ENCODE data around the gene OR4M1. TPM values are rescaled to one million over a fixed set of nuclear protein-coding genes. Genes with fewer than 3 reads are reported as not detected.

The OR4M1 gene
- total and polyA plus RNA-seq, 10 of the 15 experiments (the other 5 are each of a cell fraction or from before 2014, with no cell fraction given), result not detected

DNA sequence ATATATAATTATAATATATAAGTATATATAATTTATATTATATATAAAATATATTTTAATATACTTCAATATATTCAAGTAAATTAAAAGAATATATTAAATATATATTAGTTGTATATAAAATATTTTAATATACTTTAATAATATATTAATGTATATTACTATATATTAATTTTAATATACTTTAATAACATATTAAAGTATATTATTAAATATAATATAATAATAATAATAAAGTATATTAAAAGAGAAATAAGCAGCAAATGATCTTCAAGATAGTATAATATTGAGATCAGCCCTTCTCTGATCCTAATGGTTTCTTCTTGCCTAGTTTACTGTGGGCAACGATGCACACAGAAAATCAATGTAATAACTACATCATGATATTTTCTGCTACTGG is 2.3 kb downstream of the OR4M1 start:
- RAD21 ChIA-PET (ENCODE audit: unreplicated experiment), result no interaction called here
- Histone ChIP-seq H3K4me2 (ENCODE audit: control insufficient read depth, insufficient read depth) (no peak overlapping the region), H4K20me1 (ENCODE audit: control insufficient read depth, insufficient read depth) (no peaks in the 10 kb centered on the region), H3K27ac (ENCODE audit: control insufficient read depth, insufficient read depth) (no peak overlapping the region), H3K27me3 (replicated peaks in 1 of 2; ENCODE audit: control insufficient read depth in 2 of 2, insufficient read depth in 2 of 2, low read length in 1 of 2) (no peaks in the 10 kb centered on the region), H3K4me3 (no peak overlapping the region), H2AFZ (ENCODE audit: control insufficient read depth, low read depth, low read length) (no peak overlapping the region), H3K79me2 (ENCODE audit: control insufficient read depth, insufficient read depth, low read length) (no peaks in the 10 kb centered on the region), H3K9ac (ENCODE audit: control insufficient read depth, insufficient read depth, low read length) (no peak overlapping the region), H3K4me1 (ENCODE audit: control insufficient read depth, insufficient read depth, low read length) (no peaks in the 10 kb centered on the region), H3K36me3 (ENCODE audit: control insufficient read depth in 2 of 2, insufficient read depth in 2 of 2, low read length in 1 of 2) (no peaks in the 10 kb centered on the region), H3K9me3 (replicated peaks; ENCODE audit: control insufficient read depth, insufficient read depth, low read length) (no peaks in the 10 kb centered on the region)
- no peak for DNase-seq (ENCODE audit: low read depth, low spot score)
- no TSS peak for BruUV-seq (replicated peaks)
- WGBS (ENCODE audit: insufficient coverage, insufficient replicate concordance, low lambda C conversion rate, missing lambda C conversion rate), result 0% methylated on average over 1 of the region's 1 CpG
- SMC1A ChIA-PET (ENCODE audit: uncharacterized antibody, unreplicated experiment), result no interaction called here
- FAIRE-seq, result no peak
- POLR2A ChIA-PET, result no interaction called here
- CTCF ChIA-PET, result no interaction called here
- TF ChIP-seq, protein P1, sequence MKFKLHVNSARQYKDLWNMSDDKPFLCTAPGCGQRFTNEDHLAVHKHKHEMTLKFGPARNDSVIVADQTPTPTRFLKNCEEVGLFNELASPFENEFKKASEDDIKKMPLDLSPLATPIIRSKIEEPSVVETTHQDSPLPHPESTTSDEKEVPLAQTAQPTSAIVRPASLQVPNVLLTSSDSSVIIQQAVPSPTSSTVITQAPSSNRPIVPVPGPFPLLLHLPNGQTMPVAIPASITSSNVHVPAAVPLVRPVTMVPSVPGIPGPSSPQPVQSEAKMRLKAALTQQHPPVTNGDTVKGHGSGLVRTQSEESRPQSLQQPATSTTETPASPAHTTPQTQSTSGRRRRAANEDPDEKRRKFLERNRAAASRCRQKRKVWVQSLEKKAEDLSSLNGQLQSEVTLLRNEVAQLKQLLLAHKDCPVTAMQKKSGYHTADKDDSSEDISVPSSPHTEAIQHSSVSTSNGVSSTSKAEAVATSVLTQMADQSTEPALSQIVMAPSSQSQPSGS (IDR thresholded peaks at IDR 0.05; ENCODE audit: low read length), result no peak
- no peak for TF ChIP-seq YY1 (IDR thresholded peaks at IDR 0.05; ENCODE audit: low read depth, low read length)
- TF ChIP-seq SMARCA5 (IDR thresholded peaks at IDR 0.05), result no peak
- TF ChIP-seq, protein P2, sequence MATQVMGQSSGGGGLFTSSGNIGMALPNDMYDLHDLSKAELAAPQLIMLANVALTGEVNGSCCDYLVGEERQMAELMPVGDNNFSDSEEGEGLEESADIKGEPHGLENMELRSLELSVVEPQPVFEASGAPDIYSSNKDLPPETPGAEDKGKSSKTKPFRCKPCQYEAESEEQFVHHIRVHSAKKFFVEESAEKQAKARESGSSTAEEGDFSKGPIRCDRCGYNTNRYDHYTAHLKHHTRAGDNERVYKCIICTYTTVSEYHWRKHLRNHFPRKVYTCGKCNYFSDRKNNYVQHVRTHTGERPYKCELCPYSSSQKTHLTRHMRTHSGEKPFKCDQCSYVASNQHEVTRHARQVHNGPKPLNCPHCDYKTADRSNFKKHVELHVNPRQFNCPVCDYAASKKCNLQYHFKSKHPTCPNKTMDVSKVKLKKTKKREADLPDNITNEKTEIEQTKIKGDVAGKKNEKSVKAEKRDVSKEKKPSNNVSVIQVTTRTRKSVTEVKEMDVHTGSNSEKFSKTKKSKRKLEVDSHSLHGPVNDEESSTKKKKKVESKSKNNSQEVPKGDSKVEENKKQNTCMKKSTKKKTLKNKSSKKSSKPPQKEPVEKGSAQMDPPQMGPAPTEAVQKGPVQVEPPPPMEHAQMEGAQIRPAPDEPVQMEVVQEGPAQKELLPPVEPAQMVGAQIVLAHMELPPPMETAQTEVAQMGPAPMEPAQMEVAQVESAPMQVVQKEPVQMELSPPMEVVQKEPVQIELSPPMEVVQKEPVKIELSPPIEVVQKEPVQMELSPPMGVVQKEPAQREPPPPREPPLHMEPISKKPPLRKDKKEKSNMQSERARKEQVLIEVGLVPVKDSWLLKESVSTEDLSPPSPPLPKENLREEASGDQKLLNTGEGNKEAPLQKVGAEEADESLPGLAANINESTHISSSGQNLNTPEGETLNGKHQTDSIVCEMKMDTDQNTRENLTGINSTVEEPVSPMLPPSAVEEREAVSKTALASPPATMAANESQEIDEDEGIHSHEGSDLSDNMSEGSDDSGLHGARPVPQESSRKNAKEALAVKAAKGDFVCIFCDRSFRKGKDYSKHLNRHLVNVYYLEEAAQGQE (IDR thresholded peaks at IDR 0.05; ENCODE audit: low read depth, low read length), result no peak
- TF ChIP-seq PAX8 (IDR thresholded peaks at IDR 0.05), result no peak
- TF ChIP-seq ESRRA (IDR thresholded peaks at IDR 0.05; ENCODE audit: low read length), result no peak
- TF ChIP-seq, protein P3, sequence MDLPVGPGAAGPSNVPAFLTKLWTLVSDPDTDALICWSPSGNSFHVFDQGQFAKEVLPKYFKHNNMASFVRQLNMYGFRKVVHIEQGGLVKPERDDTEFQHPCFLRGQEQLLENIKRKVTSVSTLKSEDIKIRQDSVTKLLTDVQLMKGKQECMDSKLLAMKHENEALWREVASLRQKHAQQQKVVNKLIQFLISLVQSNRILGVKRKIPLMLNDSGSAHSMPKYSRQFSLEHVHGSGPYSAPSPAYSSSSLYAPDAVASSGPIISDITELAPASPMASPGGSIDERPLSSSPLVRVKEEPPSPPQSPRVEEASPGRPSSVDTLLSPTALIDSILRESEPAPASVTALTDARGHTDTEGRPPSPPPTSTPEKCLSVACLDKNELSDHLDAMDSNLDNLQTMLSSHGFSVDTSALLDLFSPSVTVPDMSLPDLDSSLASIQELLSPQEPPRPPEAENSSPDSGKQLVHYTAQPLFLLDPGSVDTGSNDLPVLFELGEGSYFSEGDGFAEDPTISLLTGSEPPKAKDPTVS (IDR thresholded peaks at IDR 0.05; ENCODE audit: low read depth, low read length), result no peak
- TF ChIP-seq ZNF217 (IDR thresholded peaks at IDR 0.05), result no peak
- TF ChIP-seq, protein P4, sequence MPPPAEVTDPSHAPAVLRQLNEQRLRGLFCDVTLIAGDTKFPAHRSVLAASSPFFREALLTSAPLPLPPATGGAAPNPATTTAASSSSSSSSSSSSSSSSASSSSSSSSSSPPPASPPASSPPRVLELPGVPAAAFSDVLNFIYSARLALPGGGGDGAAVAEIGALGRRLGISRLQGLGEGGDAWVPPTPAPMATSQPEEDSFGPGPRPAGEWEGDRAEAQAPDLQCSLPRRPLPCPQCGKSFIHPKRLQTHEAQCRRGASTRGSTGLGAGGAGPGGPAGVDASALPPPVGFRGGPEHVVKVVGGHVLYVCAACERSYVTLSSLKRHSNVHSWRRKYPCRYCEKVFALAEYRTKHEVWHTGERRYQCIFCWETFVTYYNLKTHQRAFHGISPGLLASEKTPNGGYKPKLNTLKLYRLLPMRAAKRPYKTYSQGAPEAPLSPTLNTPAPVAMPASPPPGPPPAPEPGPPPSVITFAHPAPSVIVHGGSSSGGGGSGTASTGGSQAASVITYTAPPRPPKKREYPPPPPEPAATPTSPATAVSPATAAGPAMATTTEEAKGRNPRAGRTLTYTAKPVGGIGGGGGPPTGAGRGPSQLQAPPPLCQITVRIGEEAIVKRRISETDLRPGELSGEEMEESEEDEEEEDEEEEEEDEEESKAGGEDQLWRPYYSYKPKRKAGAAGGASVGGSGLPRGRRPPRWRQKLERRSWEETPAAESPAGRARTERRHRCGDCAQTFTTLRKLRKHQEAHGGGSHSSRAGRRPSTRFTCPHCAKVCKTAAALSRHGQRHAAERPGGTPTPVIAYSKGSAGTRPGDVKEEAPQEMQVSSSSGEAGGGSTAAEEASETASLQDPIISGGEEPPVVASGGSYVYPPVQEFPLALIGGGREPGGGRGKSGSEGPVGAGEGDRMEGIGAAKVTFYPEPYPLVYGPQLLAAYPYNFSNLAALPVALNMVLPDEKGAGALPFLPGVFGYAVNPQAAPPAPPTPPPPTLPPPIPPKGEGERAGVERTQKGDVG (CRISPR knock-in tag; IDR thresholded peaks at IDR 0.05), result no peak
- no peak for TF ChIP-seq ATF7 (IDR thresholded peaks at IDR 0.05; ENCODE audit: low read depth)
- TF ChIP-seq ZNF622 (IDR thresholded peaks at IDR 0.05), result no peak
- no peak for ATAC-seq
- in situ Hi-C loops (cut with MboI) (no loop called here), intact Hi-C loops (cut with micrococcal nuclease; ENCODE audit: unreplicated experiment) (no loop called here)
